Caco-2 (cell line): ENCODE measurements around the gene ZNF438. TPM values are rescaled to one million over a fixed set of nuclear protein-coding genes. Genes with fewer than 3 reads are reported as not detected.

Source experiments
- BruUV-seq: library from RNA; stranded (reverse); fragments of 400-500 nt; replicated peaks from 2 replicates; lab custom pipeline; 2021; lab: Mats Ljungman, UMichigan
- CTCF ChIA-PET: fragments of 300-600 bp; sonication (Branson Sonifier 250); formaldehyde crosslinking; loops from one replicate; lab custom pipeline; 2022; ENCODE audit warnings: antibody characterized with exemption; lab: Charles Lee
- POLR2A ChIA-PET: fragments of 300-600 bp; sonication (Branson Sonifier 250); formaldehyde crosslinking; loops from one replicate; lab custom pipeline; 2022; ENCODE audit warnings: antibody characterized with exemption; lab: Charles Lee
- DNase-seq, 2 experiments: peaks; one replicate each; pipeline versions ENCODE4 v3.0.0 to v3.0.0-alpha.2; 2020 to 2022
- H3K27me3 ChIP-seq: replicated peaks from 2 replicates; pipeline ENCODE4 v1.6.0; 2011; ENCODE audit warnings: low read length; ENCODE audit not compliant: control insufficient read depth, insufficient read depth
- H3K36me3 ChIP-seq: 2 replicates; pipeline ENCODE4 v1.5.1; 2011; ENCODE audit warnings: low read length; ENCODE audit not compliant: control insufficient read depth, insufficient read depth
- H3K4me1 ChIP-seq: fragments of 250-450 bp; sonication (Bioruptor Pico); 2 replicates; pipeline ENCODE4 v1.5.1; 2020; ENCODE audit warnings: mild to moderate bottlenecking
- H3K4me3 ChIP-seq: 2 replicates; pipeline ENCODE4 v1.5.1; 2011; ENCODE audit warnings: low read depth, mild to moderate bottlenecking, control low read depth, low read length
- H3K9me3 ChIP-seq: fragments of 250-450 bp; sonication (Bioruptor Pico); 2 replicates; pipeline ENCODE4 v1.5.1; 2020; ENCODE audit warnings: mild to moderate bottlenecking, moderate library complexity
- H3K27ac Mint-ChIP-seq: one replicate; pipeline ENCODE4 v1.8.0; 2022; ENCODE audit warnings: mixed read lengths; ENCODE audit not compliant: unreplicated experiment
- H3K27me3 Mint-ChIP-seq: one replicate; pipeline ENCODE4 v1.8.0; 2022; ENCODE audit warnings: mixed read lengths; ENCODE audit not compliant: insufficient read depth, unreplicated experiment
- H3K36me3 Mint-ChIP-seq: one replicate; pipeline ENCODE4 v1.8.0; 2022; ENCODE audit warnings: mild to moderate bottlenecking, mixed read lengths; ENCODE audit not compliant: insufficient read depth, unreplicated experiment
- H3K4me1 Mint-ChIP-seq: one replicate; pipeline ENCODE4 v1.8.0; 2022; ENCODE audit warnings: low read depth, mixed read lengths; ENCODE audit not compliant: unreplicated experiment
- H3K4me3 Mint-ChIP-seq: one replicate; pipeline ENCODE4 v1.8.0; 2022; ENCODE audit warnings: mild to moderate bottlenecking, moderate library complexity, mixed read lengths; ENCODE audit not compliant: unreplicated experiment
- H3K9me3 Mint-ChIP-seq: one replicate; pipeline ENCODE4 v1.8.0; 2022; ENCODE audit warnings: mixed read lengths; ENCODE audit not compliant: unreplicated experiment
- CTCF ChIP-seq, 2 experiments: fragments of 200-600 bp in 1 of 2; IDR thresholded peaks; 1 replicate in 1 of 2; 2 replicates in 1 of 2; pipeline versions ENCODE4 v1.5.1 to v1.8.0; 2011 to 2022; ENCODE audit warnings: antibody characterized with exemption in 1 of 2, control low read depth in 1 of 2, inconsistent platforms in 1 of 2, low read depth in 1 of 2, low read length in 1 of 2, mild to moderate bottlenecking in 1 of 2, moderate library complexity in 1 of 2; ENCODE audit not compliant: insufficient read depth in 1 of 2, severe bottlenecking in 1 of 2, unreplicated experiment in 1 of 2
- intact Hi-C: fragments of 100-400 bp; cut with micrococcal nuclease; formaldehyde crosslinking; loops from one replicate; pipeline ENCODE4 v1.10.0; 2022; ENCODE audit not compliant: unreplicated experiment
- total RNA-seq: library from RNA; stranded (reverse); gene quantifications from 2 replicates; pipeline ENCODE4 v1.2.3, GENCODE V29; 2022

ZNF438 gene
- total RNA-seq, 1 experiment from 2014 or later, result 1.00 TPM

GRCh38 chr10:30839652-30840051 is 192.0 kb downstream of the ZNF438 start:
- no peaks in the 10 kb centered on the region for H3K36me3 Mint-ChIP-seq
- no peaks in the 10 kb centered on the region for H3K4me1 ChIP-seq
- no peaks in the 10 kb centered on the region for H3K9me3 Mint-ChIP-seq
- no peak overlapping the region for H3K4me3 ChIP-seq
- TF ChIP-seq CTCF (IDR thresholded peaks at IDR 0.05; ENCODE audit: insufficient read depth in 1 of 2, low read depth in 1 of 2, low read length in 1 of 2, severe bottlenecking in 1 of 2, unreplicated experiment in 1 of 2), result no peak
- H3K27me3 Mint-ChIP-seq, result peaks cover 10% of the 10 kb centered on the region
- ChIA-PET POLR2A (no interaction called here), CTCF (no interaction called here)
- intact Hi-C loops, result no loop called here
- H3K4me3 Mint-ChIP-seq, result no peak overlapping the region
- no peaks in the 10 kb centered on the region for H3K9me3 ChIP-seq
- no peaks in the 10 kb centered on the region for H3K4me1 Mint-ChIP-seq
- no peaks in the 10 kb centered on the region for H3K27me3 ChIP-seq
- no peak for DNase-seq
- no TSS peak for BruUV-seq
- no peak overlapping the region for H3K27ac Mint-ChIP-seq
- H3K36me3 ChIP-seq, result no peaks in the 10 kb centered on the region

GRCh38 chr10:30836406-30836805 is 195.3 kb downstream of the ZNF438 start:
- no peak overlapping the region for H3K4me3 ChIP-seq
- no TSS peak for BruUV-seq
- no peaks in the 10 kb centered on the region for H3K9me3 Mint-ChIP-seq
- no peaks in the 10 kb centered on the region for H3K9me3 ChIP-seq
- CTCF ChIA-PET, result no interaction called here
- no peak for DNase-seq
- no peaks in the 10 kb centered on the region for H3K36me3 Mint-ChIP-seq
- no peak for TF ChIP-seq CTCF (IDR thresholded peaks at IDR 0.05; ENCODE audit: insufficient read depth in 1 of 2, low read depth in 1 of 2, low read length in 1 of 2, severe bottlenecking in 1 of 2, unreplicated experiment in 1 of 2)
- POLR2A ChIA-PET, result no interaction called here
- peaks cover 14% of the 10 kb centered on the region for H3K27me3 Mint-ChIP-seq
- no peak overlapping the region for H3K27ac Mint-ChIP-seq
- H3K27me3 ChIP-seq, result no peaks in the 10 kb centered on the region
- H3K4me3 Mint-ChIP-seq, result no peak overlapping the region
- H3K36me3 ChIP-seq, result no peaks in the 10 kb centered on the region
- intact Hi-C loops, result no loop called here
- no peaks in the 10 kb centered on the region for H3K4me1 ChIP-seq
- no peaks in the 10 kb centered on the region for H3K4me1 Mint-ChIP-seq

- no peaks in the 10 kb centered on the region for H3K9me3 ChIP-seq
- Mint-ChIP-seq H3K27me3 (peaks cover 10% of the 10 kb centered on the region), H3K27ac (no peak overlapping the region), H3K4me3 (no peak overlapping the region), H3K36me3 (no peaks in the 10 kb centered on the region), H3K4me1 (no peaks in the 10 kb centered on the region), H3K9me3 (no peaks in the 10 kb centered on the region)
- intact Hi-C loops, result no loop called here
- ChIA-PET CTCF (no interaction called here), POLR2A (no interaction called here)
- H3K36me3 ChIP-seq, result no peaks in the 10 kb centered on the region
- no peak for DNase-seq
- no peaks in the 10 kb centered on the region for H3K4me1 ChIP-seq
- no peak overlapping the region for H3K4me3 ChIP-seq
- TF ChIP-seq CTCF (IDR thresholded peaks at IDR 0.05; ENCODE audit: insufficient read depth in 1 of 2, low read depth in 1 of 2, low read length in 1 of 2, severe bottlenecking in 1 of 2, unreplicated experiment in 1 of 2), result no peak
- BruUV-seq, result no TSS peak
- H3K27me3 ChIP-seq, result no peaks in the 10 kb centered on the region
These were observed 196.5 kb downstream of the ZNF438 start for GRCh38 chr10:30835146-30835545.
